OCI-LY1 (cell line): ENCODE measurements around the gene EGR2.

Source experiments
- EZH2 ChIP-seq: fragments of 200-600 bp; sonication (generic), shearing (Covaris generic); IDR thresholded peaks from 2 replicates; pipeline ENCODE4 v1.8.0; 2017; ENCODE audit warnings: borderline replicate concordance, mixed run types, mild to moderate bottlenecking, antibody characterized with exemption, low read length, moderate library complexity, mixed read lengths
- TF ChIP-seq, protein P1 (sequence below): fragments of 200-600 bp; sonication (generic), shearing (Covaris generic); IDR thresholded peaks from 2 replicates; pipeline ENCODE4 v1.5.1; 2017; ENCODE audit warnings: mild to moderate bottlenecking, antibody characterized with exemption, low read length, moderate library complexity, mixed read lengths

GRCh38 chr10:62815381-62816075, 638 bp downstream of the EGR2 start:
- TF ChIP-seq EZH2: no peak
- TF ChIP-seq, protein P1, sequence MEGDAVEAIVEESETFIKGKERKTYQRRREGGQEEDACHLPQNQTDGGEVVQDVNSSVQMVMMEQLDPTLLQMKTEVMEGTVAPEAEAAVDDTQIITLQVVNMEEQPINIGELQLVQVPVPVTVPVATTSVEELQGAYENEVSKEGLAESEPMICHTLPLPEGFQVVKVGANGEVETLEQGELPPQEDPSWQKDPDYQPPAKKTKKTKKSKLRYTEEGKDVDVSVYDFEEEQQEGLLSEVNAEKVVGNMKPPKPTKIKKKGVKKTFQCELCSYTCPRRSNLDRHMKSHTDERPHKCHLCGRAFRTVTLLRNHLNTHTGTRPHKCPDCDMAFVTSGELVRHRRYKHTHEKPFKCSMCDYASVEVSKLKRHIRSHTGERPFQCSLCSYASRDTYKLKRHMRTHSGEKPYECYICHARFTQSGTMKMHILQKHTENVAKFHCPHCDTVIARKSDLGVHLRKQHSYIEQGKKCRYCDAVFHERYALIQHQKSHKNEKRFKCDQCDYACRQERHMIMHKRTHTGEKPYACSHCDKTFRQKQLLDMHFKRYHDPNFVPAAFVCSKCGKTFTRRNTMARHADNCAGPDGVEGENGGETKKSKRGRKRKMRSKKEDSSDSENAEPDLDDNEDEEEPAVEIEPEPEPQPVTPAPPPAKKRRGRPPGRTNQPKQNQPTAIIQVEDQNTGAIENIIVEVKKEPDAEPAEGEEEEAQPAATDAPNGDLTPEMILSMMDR: no peak
